EH (cell line): ENCODE data around the gene PCSK6.
A peak's percentile ranks its signal among the peaks of the same experiment; 100 is the strongest.

Experiments used
- DNase-seq: peaks from one replicate; pipeline ENCODE4 v3.0.0-alpha.2; 2015; ENCODE audit warnings: low read depth

The PCSK6 gene

GRCh38 chr15:101522621-101523559 is 33.4 kb upstream of the PCSK6 start:
- no peak for DNase-seq

- no peak for DNase-seq
Observed at GRCh38 chr15:101522091-101522490, 32.6 kb upstream of the PCSK6 start.

GRCh38 chr15:101521591-101521990 is 32.1 kb upstream of the PCSK6 start:
- DNase-seq: no peak

GRCh38 chr15:101521069-101521468 is 31.6 kb upstream of the PCSK6 start:
- no peak for DNase-seq

GRCh38 chr15:101520395-101520794 is 30.9 kb upstream of the PCSK6 start:
- DNase-seq: no peak

GRCh38 chr15:101517504-101517903 is 28.0 kb upstream of the PCSK6 start:
- no peak for DNase-seq

GRCh38 chr15:101514318-101514717 is 24.8 kb upstream of the PCSK6 start:
- DNase-seq: no peak

- no peak for DNase-seq
Observed at GRCh38 chr15:101511717-101512116, 22.2 kb upstream of the PCSK6 start.

- no peak for DNase-seq
Observed at GRCh38 chr15:101510212-101511197, 21.0 kb upstream of the PCSK6 start.

GRCh38 chr15:101509279-101509678 is 19.8 kb upstream of the PCSK6 start:
- DNase-seq: no peak

- DNase-seq: no peak
Observed at GRCh38 chr15:101506491-101506890, 17.0 kb upstream of the PCSK6 start.

GRCh38 chr15:101505610-101506337 is 16.3 kb upstream of the PCSK6 start:
- DNase-seq: no peak

- DNase-seq: peak; percentile 42
Observed at GRCh38 chr15:101504866-101505609, 15.5 kb upstream of the PCSK6 start.

- no peak for DNase-seq
Observed at GRCh38 chr15:101504373-101504772, 14.9 kb upstream of the PCSK6 start.

- DNase-seq: no peak
Observed at GRCh38 chr15:101503296-101503599, 13.7 kb upstream of the PCSK6 start.

- DNase-seq: no peak
Observed at GRCh38 chr15:101502572-101503295, 13.2 kb upstream of the PCSK6 start.

GRCh38 chr15:101501703-101502373 is 12.3 kb upstream of the PCSK6 start:
- peak; percentile 57 for DNase-seq

- DNase-seq: no peak
Observed at GRCh38 chr15:101500865-101501551, 11.5 kb upstream of the PCSK6 start.

- no peak for DNase-seq
Observed at GRCh38 chr15:101499863-101500713, 10.6 kb upstream of the PCSK6 start.
